Caco-2 (cell line): ENCODE data around the gene ELK4. TPM values are rescaled to one million over a fixed set of nuclear protein-coding genes. Genes with fewer than 3 reads are reported as not detected.

ENCODE experiments used
- BruUV-seq: library from RNA; stranded (reverse); fragments of 400-500 nt; replicated peaks from 2 replicates; lab custom pipeline; 2021; lab: Mats Ljungman, UMichigan
- CTCF ChIA-PET: fragments of 300-600 bp; sonication (Branson Sonifier 250); formaldehyde crosslinking; loops from one replicate; lab custom pipeline; 2022; ENCODE audit warnings: antibody characterized with exemption; lab: Charles Lee
- POLR2A ChIA-PET: fragments of 300-600 bp; sonication (Branson Sonifier 250); formaldehyde crosslinking; loops from one replicate; lab custom pipeline; 2022; ENCODE audit warnings: antibody characterized with exemption; lab: Charles Lee
- DNase-seq, 2 experiments: peaks; one replicate each; pipeline versions ENCODE4 v3.0.0 to v3.0.0-alpha.2; 2020 to 2022
- H3K27me3 ChIP-seq: replicated peaks from 2 replicates; pipeline ENCODE4 v1.6.0; 2011; ENCODE audit warnings: low read length; ENCODE audit not compliant: control insufficient read depth, insufficient read depth
- H3K36me3 ChIP-seq: 2 replicates; pipeline ENCODE4 v1.5.1; 2011; ENCODE audit warnings: low read length; ENCODE audit not compliant: control insufficient read depth, insufficient read depth
- H3K4me1 ChIP-seq: fragments of 250-450 bp; sonication (Bioruptor Pico); 2 replicates; pipeline ENCODE4 v1.5.1; 2020; ENCODE audit warnings: mild to moderate bottlenecking
- H3K4me3 ChIP-seq: 2 replicates; pipeline ENCODE4 v1.5.1; 2011; ENCODE audit warnings: low read depth, mild to moderate bottlenecking, control low read depth, low read length
- H3K9me3 ChIP-seq: fragments of 250-450 bp; sonication (Bioruptor Pico); 2 replicates; pipeline ENCODE4 v1.5.1; 2020; ENCODE audit warnings: mild to moderate bottlenecking, moderate library complexity
- H3K27ac Mint-ChIP-seq: one replicate; pipeline ENCODE4 v1.8.0; 2022; ENCODE audit warnings: mixed read lengths; ENCODE audit not compliant: unreplicated experiment
- H3K27me3 Mint-ChIP-seq: one replicate; pipeline ENCODE4 v1.8.0; 2022; ENCODE audit warnings: mixed read lengths; ENCODE audit not compliant: insufficient read depth, unreplicated experiment
- H3K36me3 Mint-ChIP-seq: one replicate; pipeline ENCODE4 v1.8.0; 2022; ENCODE audit warnings: mild to moderate bottlenecking, mixed read lengths; ENCODE audit not compliant: insufficient read depth, unreplicated experiment
- H3K4me1 Mint-ChIP-seq: one replicate; pipeline ENCODE4 v1.8.0; 2022; ENCODE audit warnings: low read depth, mixed read lengths; ENCODE audit not compliant: unreplicated experiment
- H3K4me3 Mint-ChIP-seq: one replicate; pipeline ENCODE4 v1.8.0; 2022; ENCODE audit warnings: mild to moderate bottlenecking, moderate library complexity, mixed read lengths; ENCODE audit not compliant: unreplicated experiment
- H3K9me3 Mint-ChIP-seq: one replicate; pipeline ENCODE4 v1.8.0; 2022; ENCODE audit warnings: mixed read lengths; ENCODE audit not compliant: unreplicated experiment
- intact Hi-C: fragments of 100-400 bp; cut with micrococcal nuclease; formaldehyde crosslinking; loops from one replicate; pipeline ENCODE4 v1.10.0; 2022; ENCODE audit not compliant: unreplicated experiment
- total RNA-seq: library from RNA; stranded (reverse); gene quantifications from 2 replicates; pipeline ENCODE4 v1.2.3, GENCODE V29; 2022
- TF ChIP-seq, protein P1 (sequence below), 2 experiments: fragments of 200-600 bp in 1 of 2; IDR thresholded peaks; 1 replicate in 1 of 2; 2 replicates in 1 of 2; pipeline versions ENCODE4 v1.5.1 to v1.8.0; 2011 to 2022; ENCODE audit warnings: antibody characterized with exemption in 1 of 2, control low read depth in 1 of 2, inconsistent platforms in 1 of 2, low read depth in 1 of 2, low read length in 1 of 2, mild to moderate bottlenecking in 1 of 2, moderate library complexity in 1 of 2; ENCODE audit not compliant: insufficient read depth in 1 of 2, severe bottlenecking in 1 of 2, unreplicated experiment in 1 of 2

The ELK4 gene
- total RNA-seq, 1 experiment from 2014 or later: 14.4 TPM

DNA sequence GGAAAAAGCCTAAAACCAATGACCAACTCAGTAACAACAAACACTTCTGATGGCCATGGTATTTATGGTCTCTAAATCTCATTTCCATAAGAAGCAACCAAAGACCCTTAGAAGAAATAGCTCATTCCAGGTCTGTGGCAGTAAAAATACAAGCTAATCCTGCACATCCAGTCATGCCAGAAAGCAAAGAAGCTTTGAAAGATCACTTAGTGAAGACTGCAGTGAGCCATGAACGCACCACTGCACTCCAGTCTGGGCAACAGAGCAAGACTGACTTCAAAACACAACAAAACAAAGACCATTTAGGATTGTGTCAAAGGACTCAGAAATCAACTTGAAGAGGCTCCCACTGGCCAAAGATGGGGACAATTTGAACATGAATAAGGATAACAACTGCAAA, 18.4 kb upstream of the ELK4 start:
- H3K27me3 Mint-ChIP-seq: no peaks in the 10 kb centered on the region
- H3K4me3 ChIP-seq: no peak overlapping the region
- H3K9me3 Mint-ChIP-seq: no peaks in the 10 kb centered on the region
- ChIA-PET CTCF (interaction anchor here (0.6 to 2.1 kb wide), 2 partner anchors 9 to 114 kb away, joined by 6 to 10 read pairs; no protein-coding TSS in a partner anchor), POLR2A (no interaction called here)
- no peaks in the 10 kb centered on the region for H3K27me3 ChIP-seq
- BruUV-seq: no TSS peak
- no peaks in the 10 kb centered on the region for H3K9me3 ChIP-seq
- no peaks in the 10 kb centered on the region for H3K36me3 Mint-ChIP-seq
- TF ChIP-seq, protein P1, sequence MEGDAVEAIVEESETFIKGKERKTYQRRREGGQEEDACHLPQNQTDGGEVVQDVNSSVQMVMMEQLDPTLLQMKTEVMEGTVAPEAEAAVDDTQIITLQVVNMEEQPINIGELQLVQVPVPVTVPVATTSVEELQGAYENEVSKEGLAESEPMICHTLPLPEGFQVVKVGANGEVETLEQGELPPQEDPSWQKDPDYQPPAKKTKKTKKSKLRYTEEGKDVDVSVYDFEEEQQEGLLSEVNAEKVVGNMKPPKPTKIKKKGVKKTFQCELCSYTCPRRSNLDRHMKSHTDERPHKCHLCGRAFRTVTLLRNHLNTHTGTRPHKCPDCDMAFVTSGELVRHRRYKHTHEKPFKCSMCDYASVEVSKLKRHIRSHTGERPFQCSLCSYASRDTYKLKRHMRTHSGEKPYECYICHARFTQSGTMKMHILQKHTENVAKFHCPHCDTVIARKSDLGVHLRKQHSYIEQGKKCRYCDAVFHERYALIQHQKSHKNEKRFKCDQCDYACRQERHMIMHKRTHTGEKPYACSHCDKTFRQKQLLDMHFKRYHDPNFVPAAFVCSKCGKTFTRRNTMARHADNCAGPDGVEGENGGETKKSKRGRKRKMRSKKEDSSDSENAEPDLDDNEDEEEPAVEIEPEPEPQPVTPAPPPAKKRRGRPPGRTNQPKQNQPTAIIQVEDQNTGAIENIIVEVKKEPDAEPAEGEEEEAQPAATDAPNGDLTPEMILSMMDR (IDR thresholded peaks at IDR 0.05; ENCODE audit: insufficient read depth in 1 of 2, low read depth in 1 of 2, low read length in 1 of 2, severe bottlenecking in 1 of 2, unreplicated experiment in 1 of 2): no peak
- H3K4me3 Mint-ChIP-seq: no peak overlapping the region
- DNase-seq: no peak
- H3K4me1 Mint-ChIP-seq: no peaks in the 10 kb centered on the region
- H3K36me3 ChIP-seq: no peaks in the 10 kb centered on the region
- no peak overlapping the region for H3K27ac Mint-ChIP-seq
- no peaks in the 10 kb centered on the region for H3K4me1 ChIP-seq
- intact Hi-C loops: no loop called here

DNA sequence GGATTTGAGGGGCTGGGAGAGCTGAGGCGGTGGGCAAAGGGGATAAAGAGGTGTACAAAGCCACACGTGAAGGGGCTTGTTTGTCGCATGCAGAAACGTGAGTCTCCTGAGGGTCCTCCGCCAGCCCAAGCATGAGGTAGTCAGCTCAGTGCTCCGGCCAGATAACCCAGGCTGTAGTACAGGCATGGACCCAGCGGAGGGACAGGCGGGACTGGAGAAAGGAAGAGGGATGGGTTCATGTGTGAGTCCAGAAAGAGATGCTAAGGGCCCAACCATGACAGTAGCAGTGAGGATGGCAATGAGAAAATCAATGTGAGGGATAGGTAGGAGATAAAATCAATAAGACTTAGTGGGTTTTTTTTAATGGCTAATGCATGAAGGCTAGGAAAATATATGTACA, 13.7 kb upstream of the ELK4 start:
- DNase-seq: no peak
- TF ChIP-seq, protein P1 (IDR thresholded peaks at IDR 0.05; ENCODE audit: insufficient read depth in 1 of 2, low read depth in 1 of 2, low read length in 1 of 2, severe bottlenecking in 1 of 2, unreplicated experiment in 1 of 2): no peak
- BruUV-seq: no TSS peak
- Mint-ChIP-seq H3K27ac (no peak overlapping the region), H3K4me3 (no peak overlapping the region), H3K9me3 (no peaks in the 10 kb centered on the region), H3K36me3 (no peaks in the 10 kb centered on the region), H3K27me3 (no peaks in the 10 kb centered on the region), H3K4me1 (no peaks in the 10 kb centered on the region)
- Histone ChIP-seq H3K9me3 (no peaks in the 10 kb centered on the region), H3K27me3 (no peaks in the 10 kb centered on the region), H3K36me3 (no peaks in the 10 kb centered on the region), H3K4me3 (no peak overlapping the region), H3K4me1 (no peaks in the 10 kb centered on the region)
- intact Hi-C loops: no loop called here
- POLR2A ChIA-PET: interaction anchor here (0.6 to 1.0 kb wide), 2 partner anchors 13 to 16 kb away, joined by 4 to 6 read pairs; no protein-coding TSS in a partner anchor
- CTCF ChIA-PET: interaction anchor here (0.6 to 0.9 kb wide), 2 partner anchors 54 to 68 kb away, joined by 5 to 6 read pairs; no protein-coding TSS in a partner anchor

DNA sequence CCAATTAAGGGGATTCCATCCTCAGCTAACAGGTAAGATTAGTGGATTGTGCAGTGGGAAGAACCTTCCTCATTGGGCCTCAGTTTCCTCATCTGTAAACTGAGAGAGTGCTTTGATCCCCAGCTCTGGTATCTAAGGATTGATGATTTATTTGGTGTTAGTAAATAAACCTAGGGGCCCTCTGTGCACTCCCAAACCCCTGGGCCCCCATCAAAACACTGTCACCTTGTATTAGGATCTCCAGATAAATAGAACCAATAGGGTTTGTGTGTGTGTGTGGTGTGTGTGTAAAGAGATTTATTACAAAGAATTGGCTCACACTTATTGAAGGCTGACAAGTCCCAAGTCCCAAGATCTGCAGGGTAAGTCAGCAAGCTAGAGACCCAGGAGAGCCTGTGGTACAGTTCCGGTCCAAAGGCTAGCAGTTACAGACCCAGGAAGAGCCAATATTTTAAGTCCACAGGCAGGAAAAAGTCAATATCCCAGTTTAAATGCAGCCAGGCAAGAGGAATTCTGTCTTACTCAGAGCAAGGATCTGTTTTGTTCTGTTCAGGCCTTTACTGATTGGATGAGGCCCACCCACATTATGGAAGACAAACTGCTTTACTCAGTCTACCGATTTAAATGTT, 11.0 kb upstream of the ELK4 start:
- no peaks in the 10 kb centered on the region for H3K27me3 Mint-ChIP-seq
- H3K27ac Mint-ChIP-seq: no peak overlapping the region
- H3K9me3 Mint-ChIP-seq: no peaks in the 10 kb centered on the region
- ChIA-PET POLR2A (no interaction called here), CTCF (interaction anchor here (0.6 kb wide), 1 partner anchor 15 kb away, joined by 3 read pairs; no protein-coding TSS in a partner anchor)
- Histone ChIP-seq H3K9me3 (no peaks in the 10 kb centered on the region), H3K4me3 (no peak overlapping the region), H3K27me3 (no peaks in the 10 kb centered on the region), H3K36me3 (no peaks in the 10 kb centered on the region), H3K4me1 (no peaks in the 10 kb centered on the region)
- H3K4me3 Mint-ChIP-seq: no peak overlapping the region
- BruUV-seq: no TSS peak
- TF ChIP-seq, protein P1 (IDR thresholded peaks at IDR 0.05; ENCODE audit: insufficient read depth in 1 of 2, low read depth in 1 of 2, low read length in 1 of 2, severe bottlenecking in 1 of 2, unreplicated experiment in 1 of 2): no peak
- H3K4me1 Mint-ChIP-seq: no peaks in the 10 kb centered on the region
- no peak for DNase-seq
- intact Hi-C loops: no loop called here
- H3K36me3 Mint-ChIP-seq: no peaks in the 10 kb centered on the region
